ENCODE results near the gene USP12.

Gene USP12

DNA sequence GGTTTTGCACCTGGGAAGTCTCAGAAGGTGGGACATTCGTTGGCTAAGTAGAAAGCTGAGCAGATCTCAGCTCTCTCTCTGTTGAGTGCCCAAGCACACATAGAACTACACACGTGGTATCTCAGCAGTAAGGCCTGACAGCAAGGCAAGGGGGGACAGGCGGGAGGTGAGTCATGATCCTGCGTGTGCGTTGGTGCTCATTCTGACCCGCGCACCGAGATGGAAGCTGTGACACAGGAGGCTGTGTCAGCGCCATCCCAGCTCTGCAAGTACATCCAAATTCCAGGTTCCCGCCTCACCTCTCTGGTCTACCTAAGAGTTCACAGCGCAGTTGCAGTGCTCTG lies 135.7 kb downstream of the USP12 start:
- DNase-seq (ENCODE audit: low read depth), result peak; percentile 61

DNA sequence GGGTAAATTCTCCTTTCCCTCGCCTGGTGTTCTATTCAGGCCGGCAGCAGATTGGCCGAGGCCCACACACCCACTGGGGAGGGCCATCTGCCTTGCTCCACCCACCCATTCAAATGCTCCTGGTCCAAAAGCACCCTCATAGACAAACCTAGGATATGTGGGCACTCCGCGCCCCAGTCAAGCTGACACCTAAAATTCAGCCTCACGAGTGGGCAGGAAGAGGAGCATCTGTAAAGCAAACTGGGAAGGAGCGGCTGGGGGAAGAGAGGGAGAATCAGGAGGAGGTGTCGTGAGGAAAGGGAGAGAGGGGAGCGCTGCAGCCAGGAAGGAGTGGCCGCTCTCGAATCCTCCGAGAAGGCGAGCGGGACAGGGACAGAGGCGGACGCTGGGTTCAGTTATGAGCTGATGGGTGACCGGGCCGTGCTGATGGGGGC lies 136.9 kb downstream of the USP12 start:
- no peak for DNase-seq (ENCODE audit: low read depth)

- no peak for DNase-seq (ENCODE audit: low read depth)
These were observed 142.7 kb downstream of the USP12 start for GRCh38 chr13:27028683-27029480.

- DNase-seq (ENCODE audit: low read depth), result no peak
These were observed 144.4 kb downstream of the USP12 start for GRCh38 chr13:27027086-27027667.

- DNase-seq (ENCODE audit: low read depth), result no peak
These were observed 145.2 kb downstream of the USP12 start for GRCh38 chr13:27026396-27026795.

DNA sequence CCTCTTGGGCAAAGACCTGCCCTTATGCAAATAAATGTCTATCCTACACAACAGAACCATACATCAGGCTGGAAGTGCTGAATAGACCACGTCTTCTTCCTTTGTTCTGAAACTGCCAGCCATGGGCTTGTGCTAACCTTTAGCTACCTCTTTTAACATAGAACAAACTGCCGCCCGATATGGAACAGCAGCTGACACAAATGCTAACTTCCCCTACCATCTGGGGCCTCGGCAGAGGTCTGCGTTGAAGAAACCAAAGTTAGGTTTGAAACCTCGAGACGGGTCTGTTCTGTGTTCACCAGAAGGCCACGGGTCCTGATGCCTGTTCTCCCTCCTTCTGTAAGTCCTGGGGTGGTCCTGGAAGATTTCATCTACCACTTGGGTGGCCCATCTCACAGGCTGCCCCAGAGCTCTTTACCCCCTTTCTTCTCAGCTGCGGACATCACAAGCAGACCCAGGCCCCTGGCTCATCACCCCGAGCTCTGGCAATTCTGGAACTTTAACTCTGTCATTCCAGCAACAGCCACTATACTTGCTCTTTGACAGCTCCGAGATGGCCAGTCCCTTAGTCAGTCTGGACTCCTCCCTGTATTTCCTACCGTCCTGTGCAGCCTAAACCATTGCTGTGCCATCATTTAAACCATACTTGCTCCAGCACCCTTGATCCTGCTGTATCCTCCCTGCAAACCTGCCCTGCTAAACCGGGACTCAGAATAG lies 146.7 kb downstream of the USP12 start:
- no peak for DNase-seq (ENCODE audit: low read depth)

GRCh38 chr13:27024074-27024461 lies 147.5 kb downstream of the USP12 start:
- no peak for DNase-seq (ENCODE audit: low read depth)

DNA sequence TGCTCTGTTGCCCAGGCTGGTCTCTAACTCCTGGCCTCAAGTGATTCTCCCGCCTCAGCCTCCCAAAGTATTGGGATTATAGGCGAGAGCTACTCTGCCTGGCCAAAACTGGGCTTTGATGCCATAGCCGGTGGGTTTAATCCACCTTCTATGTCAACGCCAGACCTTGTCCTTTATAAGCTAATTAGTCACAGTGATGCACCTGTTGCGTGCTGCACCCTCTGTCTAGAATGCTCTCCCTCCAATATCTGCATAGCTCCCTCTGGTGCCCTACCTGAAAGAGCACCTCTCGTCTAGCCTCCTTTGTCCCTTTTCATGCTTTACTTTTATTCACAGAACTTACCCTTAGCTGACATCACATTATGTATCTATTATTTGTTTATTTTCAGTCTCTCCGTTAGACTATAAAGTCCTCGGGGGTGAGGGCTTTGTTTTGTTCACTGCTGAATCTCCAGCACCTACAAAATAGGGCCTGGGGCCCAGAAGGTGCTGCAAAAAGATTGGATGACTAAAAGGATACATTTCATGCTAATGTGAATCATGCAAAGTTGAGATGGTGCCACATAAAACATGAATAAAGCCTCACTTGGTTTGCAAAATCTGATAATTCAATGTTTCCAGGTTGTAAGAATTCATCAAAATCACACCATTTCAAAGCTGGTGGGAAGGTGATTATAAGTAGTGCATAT lies 148.1 kb downstream of the USP12 start:
- no peak for DNase-seq (ENCODE audit: low read depth)

DNA sequence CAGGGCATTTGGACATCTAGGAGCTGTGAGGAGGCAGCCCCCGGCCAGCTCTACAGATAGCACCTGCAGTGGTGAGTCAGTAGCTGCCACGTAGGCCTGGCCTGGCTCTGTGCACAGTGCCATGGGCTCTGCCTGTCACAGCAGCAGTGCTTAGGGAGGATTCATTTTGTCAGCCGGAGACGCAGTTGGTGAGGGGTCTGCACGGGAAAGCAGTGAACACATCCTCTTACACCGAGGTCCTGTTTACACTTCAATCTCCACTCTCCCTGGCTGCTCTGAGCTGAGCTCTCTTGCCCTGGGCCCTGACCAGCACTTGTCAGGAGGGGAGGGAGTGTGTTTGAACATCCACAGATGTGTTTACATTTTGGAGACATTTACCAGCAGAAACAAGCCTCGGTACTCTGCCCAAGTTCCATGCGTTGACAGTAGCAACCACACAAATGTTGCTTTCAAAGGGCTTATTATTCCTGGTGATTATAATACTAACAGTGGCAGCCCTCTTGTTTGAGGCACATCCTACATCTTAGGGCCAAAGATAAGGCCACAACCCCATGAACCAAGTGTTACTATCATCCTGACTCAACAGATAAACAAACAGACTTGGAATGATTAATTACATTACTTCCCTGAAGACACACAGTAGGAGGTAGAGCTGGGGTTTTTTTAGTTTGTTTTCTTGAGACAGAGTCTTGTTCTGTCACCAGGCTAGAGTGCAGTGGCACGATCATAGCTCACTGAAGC lies 148.9 kb downstream of the USP12 start:
- peak; percentile 60 for DNase-seq (ENCODE audit: low read depth)

- no peak for DNase-seq (ENCODE audit: low read depth)
These were observed 151.2 kb downstream of the USP12 start for GRCh38 chr13:27020415-27020814.

DNA sequence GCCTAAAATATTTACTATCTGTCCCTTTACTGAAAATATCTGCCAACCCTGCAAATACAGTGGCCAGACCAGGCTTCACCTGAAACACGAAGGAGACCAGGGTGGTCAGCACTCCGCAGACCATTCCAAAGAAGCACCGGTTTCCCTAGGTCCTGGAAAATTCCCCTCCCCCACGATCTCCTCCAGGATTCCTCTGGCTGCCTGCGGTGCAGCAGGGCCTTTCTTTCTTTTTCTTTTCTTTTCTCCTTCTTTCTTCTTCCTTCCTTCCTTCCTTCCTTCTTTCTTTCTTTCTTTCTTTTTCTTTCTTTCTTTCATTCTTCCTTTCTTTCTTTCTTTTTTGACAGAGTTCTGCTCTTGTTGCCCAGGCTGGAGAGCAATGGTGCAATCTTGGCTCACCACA lies 152.7 kb downstream of the USP12 start:
- no peak for DNase-seq (ENCODE audit: low read depth)

GRCh38 chr13:27018344-27018861 lies 153.2 kb downstream of the USP12 start:
- DNase-seq (ENCODE audit: low read depth), result peak; percentile 42

GRCh38 chr13:27016875-27017274 lies 154.7 kb downstream of the USP12 start:
- no peak for DNase-seq (ENCODE audit: low read depth)

All from amniotic epithelial cell (primary cell).